Keratinocyte (primary cell): ENCODE results near the gene ARID3C. TPM values are rescaled to one million over a fixed set of nuclear protein-coding genes. Genes with fewer than 3 reads are reported as not detected.

Experiments
- DNase-seq: peaks from one replicate; pipeline ENCODE4 v3.0.0-alpha.2; 2011; ENCODE audit warnings: low read depth, missing footprints, low spot score
- FAIRE-seq: peaks from 2 replicates; lab custom pipeline; 2011; peaks lifted over from hg19 to GRCh38; lab: Jason Lieb, UNC
- H2AFZ ChIP-seq: 2 replicates; pipeline ENCODE4 v1.6.0; 2012; ENCODE audit warnings: low read length, control low read depth, inconsistent platforms; ENCODE audit not compliant: control insufficient read depth
- H3K27ac ChIP-seq: 2 replicates; pipeline ENCODE4 v1.5.1; 2011; ENCODE audit warnings: low read length; ENCODE audit not compliant: control insufficient read depth, insufficient read depth
- H3K27me3 ChIP-seq: 3 replicates; pipeline ENCODE4 v1.6.0; 2011; ENCODE audit warnings: low read length; ENCODE audit not compliant: control insufficient read depth, insufficient read depth; ENCODE audit errors: extremely low read depth
- H3K36me3 ChIP-seq, 2 experiments: 2 replicates in 1 of 2; 3 replicates in 1 of 2; pipeline ENCODE4 v1.5.1; 2011; ENCODE audit warnings: low read length in 2 of 2, mild to moderate bottlenecking in 1 of 2; ENCODE audit not compliant: control insufficient read depth in 2 of 2, insufficient read depth in 2 of 2; ENCODE audit errors: extremely low read depth in 1 of 2
- H3K4me1 ChIP-seq: 3 replicates; pipeline ENCODE4 v1.5.1; 2011; ENCODE audit warnings: low read length; ENCODE audit not compliant: control insufficient read depth, insufficient read depth; ENCODE audit errors: extremely low read depth
- H3K4me2 ChIP-seq: 3 replicates; pipeline ENCODE4 v1.6.0; 2011; ENCODE audit warnings: low read depth, low read length; ENCODE audit not compliant: control insufficient read depth, insufficient read depth; ENCODE audit errors: extremely low read depth
- H3K4me3 ChIP-seq, 3 experiments: fragments of 200-600 bp in 1 of 3; sonication (generic) in 1 of 3; 2 replicates in 2 of 3; 3 replicates in 1 of 3; pipeline ENCODE4 v1.5.1; 2011 to 2016; ENCODE audit warnings: low read length in 3 of 3, mild to moderate bottlenecking in 3 of 3, control low read depth in 2 of 3, inconsistent platforms in 1 of 3, low read depth in 1 of 3, mixed read lengths in 1 of 3, mixed run types in 1 of 3, moderate library complexity in 1 of 3; ENCODE audit not compliant: control insufficient read depth in 2 of 3, insufficient read depth in 2 of 3; ENCODE audit errors: extremely low read depth in 1 of 3
- H3K79me2 ChIP-seq: 2 replicates; pipeline ENCODE4 v1.6.0; 2012; ENCODE audit warnings: low read length; ENCODE audit not compliant: control insufficient read depth, insufficient read depth
- H3K9ac ChIP-seq: 3 replicates; pipeline ENCODE4 v1.6.0; 2011; ENCODE audit warnings: low read length; ENCODE audit not compliant: control insufficient read depth, insufficient read depth; ENCODE audit errors: extremely low read depth
- H3K9me1 ChIP-seq: 3 replicates; pipeline ENCODE4 v1.6.0; 2011; ENCODE audit warnings: low read length; ENCODE audit not compliant: control insufficient read depth, insufficient read depth; ENCODE audit errors: extremely low read depth
- H3K9me3 ChIP-seq: 2 replicates; pipeline ENCODE4 v1.5.1; 2012; ENCODE audit warnings: low read depth, low read length; ENCODE audit not compliant: control insufficient read depth
- H4K20me1 ChIP-seq: 3 replicates; pipeline ENCODE4 v1.6.0; 2011; ENCODE audit warnings: low read length; ENCODE audit not compliant: control insufficient read depth, insufficient read depth; ENCODE audit errors: extremely low read depth
- CTCF ChIP-seq, 3 experiments: IDR thresholded peaks in 1 of 3; conservative IDR thresholded peaks in 1 of 3; optimal IDR thresholded peaks in 1 of 3; 2 replicates in 2 of 3; 3 replicates in 1 of 3; pipeline versions ENCODE3 to v1.5.1; 2011; ENCODE audit warnings: low read length in 3 of 3, mild to moderate bottlenecking in 3 of 3, moderate library complexity in 2 of 3, control low read depth in 1 of 3, inconsistent platforms in 1 of 3; ENCODE audit not compliant: insufficient read depth in 2 of 3; ENCODE audit errors: extremely low read depth in 1 of 3
- EZH2 ChIP-seq: IDR thresholded peaks from one replicate; pipeline ENCODE4 v1.6.1; 2012; ENCODE audit warnings: inconsistent platforms, mild to moderate bottlenecking, low read length, moderate library complexity
- dilution Hi-C: fragments of 300-500 bp; cut with MboI; formaldehyde crosslinking; loops from one replicate; pipeline ENCODE4 v1.7.0; 2020; ENCODE audit warnings: low sequenced_read_pairs; ENCODE audit not compliant: extremely low pct_ligation_motif_present
- polyA plus RNA-seq, 5 experiments: library from polyadenylated mRNA; depleted of rRNA in 3 of 5; stranded (reverse) in 3 of 5; stranded (forward) in 1 of 5; unstranded in 1 of 5; fragments of >200 nt; gene quantifications; 1 replicate in 1 of 5; 2 replicates in 3 of 5; 3 replicates in 1 of 5; pipeline versions ENCODE4 v1.2.1 to v1.2.3, GENCODE V29; 2011 to 2012; ENCODE audit warnings: missing spikeins in 2 of 5, low read depth in 1 of 5, low replicate concordance in 1 of 5

ARID3C gene
- polyA plus RNA-seq, 1 donor (not counting 4 experiments of a cell fraction or from before 2014, with no cell fraction given), result not detected

DNA sequence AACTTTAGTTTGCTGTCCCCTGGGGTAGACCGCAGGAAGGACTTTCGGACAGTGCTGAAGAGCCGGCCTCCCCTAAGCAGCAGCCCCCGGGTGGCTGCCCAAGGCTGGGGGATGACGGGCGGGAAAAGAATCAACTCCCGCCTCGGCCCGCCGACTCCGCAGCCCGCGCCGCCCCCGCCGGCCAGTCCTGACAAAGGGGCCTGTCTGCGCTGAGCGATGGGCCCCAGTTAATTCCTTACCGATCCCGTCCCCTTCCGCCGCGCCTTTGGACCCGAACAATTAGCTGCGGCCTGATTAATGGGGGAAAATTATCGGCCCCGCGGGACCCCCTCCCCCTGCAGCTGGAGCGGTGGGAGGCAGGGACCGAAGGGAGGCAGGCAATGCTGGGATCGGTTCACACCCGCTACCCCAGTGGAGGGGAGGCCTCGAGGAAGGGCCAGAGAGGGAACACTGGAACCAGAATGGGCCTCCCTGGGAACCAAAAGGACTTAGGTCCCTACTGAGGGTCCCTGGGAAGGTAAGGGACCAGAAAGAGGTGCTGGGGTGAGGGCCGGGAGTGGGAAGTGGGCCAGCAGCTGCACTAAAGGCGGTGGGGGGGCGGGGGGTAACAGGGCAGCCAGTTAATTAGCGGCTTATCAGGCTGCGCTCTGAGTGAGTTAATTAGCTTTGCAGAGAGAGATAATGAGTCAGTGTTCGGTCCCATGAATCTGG is 4.2 kb downstream of the ARID3C start:
- Histone ChIP-seq H3K36me3 (no peaks in the 10 kb centered on the region), H4K20me1 (no peaks in the 10 kb centered on the region), H3K27me3 (peaks cover 41% of the 10 kb centered on the region), H2AFZ (no peak overlapping the region), H3K4me3 (no peak overlapping the region), H3K9me3 (no peaks in the 10 kb centered on the region), H3K9ac (no peak overlapping the region), H3K27ac (no peak overlapping the region), H3K4me2 (no peak overlapping the region), H3K9me1 (no peaks in the 10 kb centered on the region), H3K79me2 (peaks cover 2% of the 10 kb centered on the region), H3K4me1 (peaks cover 9% of the 10 kb centered on the region)
- no peak for TF ChIP-seq CTCF (optimal IDR thresholded peaks at IDR 0.05 in 1 of 3, IDR thresholded peaks at IDR 0.05 in 1 of 3, conservative IDR thresholded peaks at IDR 0.05 in 1 of 3; ENCODE audit: extremely low read depth in 1 of 3, insufficient read depth in 2 of 3, low read length in 3 of 3)
- TF ChIP-seq EZH2, result no peak
- dilution Hi-C loops, result no loop called here
- DNase-seq (no peak), FAIRE-seq (no peak)

GRCh38 chr9:34623374-34624235 is 5.3 kb downstream of the ARID3C start:
- TF ChIP-seq EZH2 (no peak), CTCF (optimal IDR thresholded peaks at IDR 0.05 in 1 of 3, IDR thresholded peaks at IDR 0.05 in 1 of 3, conservative IDR thresholded peaks at IDR 0.05 in 1 of 3; ENCODE audit: extremely low read depth in 1 of 3, insufficient read depth in 2 of 3, low read length in 3 of 3) (no peak)
- no peak for FAIRE-seq
- peaks cover 32% of the 10 kb centered on the region for H3K27me3 ChIP-seq
- H3K4me2 ChIP-seq, result no peak overlapping the region
- H3K36me3 ChIP-seq, result no peaks in the 10 kb centered on the region
- H4K20me1 ChIP-seq, result no peaks in the 10 kb centered on the region
- H2AFZ ChIP-seq, result no peak overlapping the region
- no peaks in the 10 kb centered on the region for H3K9me3 ChIP-seq
- dilution Hi-C loops, result no loop called here
- H3K79me2 ChIP-seq, result peaks cover 6% of the 10 kb centered on the region
- no peak for DNase-seq
- H3K9me1 ChIP-seq, result no peaks in the 10 kb centered on the region
- no peak overlapping the region for H3K9ac ChIP-seq
- no peak overlapping the region for H3K4me3 ChIP-seq
- H3K4me1 ChIP-seq, result peaks cover 14% of the 10 kb centered on the region
- H3K27ac ChIP-seq, result no peak overlapping the region
